ENCODE results near the gene CYFIP1.
A peak's percentile ranks its signal among the peaks of the same experiment; 100 is the strongest.

CYFIP1 gene

GRCh38 chr15:22955544-22956119 is 24.5 kb downstream of the CYFIP1 start:
- Histone ChIP-seq H3K79me1 (ENCODE audit: low read length) (no peaks in the 10 kb centered on the region), H4K12ac (ENCODE audit: low read depth, low read length) (no peak overlapping the region), H2BK120ac (ENCODE audit: insufficient read depth, low read length, poor library complexity) (no peak overlapping the region), H2BK12ac (ENCODE audit: low read length) (no peak overlapping the region), H3K4me3 (ENCODE audit: low read depth, low read length) (no peak overlapping the region), H3K27ac (ENCODE audit: low read depth, low read length) (no peak overlapping the region), H3K18ac (ENCODE audit: low read length) (no peak overlapping the region), H2BK5ac (ENCODE audit: low read depth, low read length, poor library complexity) (no peak overlapping the region), H4K91ac (ENCODE audit: low read depth, low read length) (no peak overlapping the region), H3K23ac (ENCODE audit: low read length) (no peak overlapping the region), H3K79me2 (ENCODE audit: control insufficient read depth, insufficient read depth, low read length, poor library complexity) (peaks cover 43% of the 10 kb centered on the region), H2AFZ (ENCODE audit: insufficient read depth, low read length, poor library complexity) (no peak overlapping the region), H3K9ac (ENCODE audit: low read length) (no peak overlapping the region), H3K27me3 (ENCODE audit: insufficient read depth, low read length) (no peaks in the 10 kb centered on the region), H3K4me2 (ENCODE audit: low read length) (no peak overlapping the region), H3K36me3 (ENCODE audit: control insufficient read depth in 1 of 2, insufficient read depth in 2 of 2, low read length in 2 of 2) (peaks cover 2 to 5% of the 10 kb centered on the region in 2 experiments), H3K4me1 (ENCODE audit: control insufficient read depth in 1 of 2, insufficient read depth in 2 of 2, low read length in 2 of 2) (peaks cover 4 to 6% of the 10 kb centered on the region in 2 experiments), H3K9me3 (ENCODE audit: insufficient read depth, low read depth, low read length) (no peaks in the 10 kb centered on the region), H4K8ac (ENCODE audit: low read depth, low read length) (no peak overlapping the region), H3K14ac (ENCODE audit: low read length) (no peak overlapping the region), H3K4ac (ENCODE audit: low read depth, low read length) (peak overlapping the region; percentile 27), H2AK5ac (ENCODE audit: low read length) (no peak overlapping the region)
- WGBS (ENCODE audit: extremely low coverage, insufficient coverage, insufficient read length), result no CpG with 5 or more reads among the region's 6 CpGs
- no peak for DNase-seq

- no peak overlapping the region for H3K4me2 ChIP-seq (ENCODE audit: low read length)
- H3K23ac ChIP-seq (ENCODE audit: low read length), result no peak overlapping the region
- H3K4ac ChIP-seq (ENCODE audit: low read depth, low read length), result peak overlapping the region; percentile 0
- no peak overlapping the region for H2BK120ac ChIP-seq (ENCODE audit: insufficient read depth, low read length, poor library complexity)
- no peak overlapping the region for H4K8ac ChIP-seq (ENCODE audit: low read depth, low read length)
- H2AFZ ChIP-seq (ENCODE audit: insufficient read depth, low read length, poor library complexity), result no peak overlapping the region
- no peaks in the 10 kb centered on the region for H3K9me3 ChIP-seq (ENCODE audit: insufficient read depth, low read depth, low read length)
- no peak overlapping the region for H2AK5ac ChIP-seq (ENCODE audit: low read length)
- no peak overlapping the region for H2BK5ac ChIP-seq (ENCODE audit: low read depth, low read length, poor library complexity)
- DNase-seq, result no peak
- peaks cover 4 to 6% of the 10 kb centered on the region in 2 experiments for H3K4me1 ChIP-seq (ENCODE audit: control insufficient read depth in 1 of 2, insufficient read depth in 2 of 2, low read length in 2 of 2)
- no peak overlapping the region for H2BK12ac ChIP-seq (ENCODE audit: low read length)
- no peak overlapping the region for H4K12ac ChIP-seq (ENCODE audit: low read depth, low read length)
- no peaks in the 10 kb centered on the region for H3K27me3 ChIP-seq (ENCODE audit: insufficient read depth, low read length)
- H3K4me3 ChIP-seq (ENCODE audit: low read depth, low read length), result no peak overlapping the region
- peaks cover 2 to 5% of the 10 kb centered on the region in 2 experiments for H3K36me3 ChIP-seq (ENCODE audit: control insufficient read depth in 1 of 2, insufficient read depth in 2 of 2, low read length in 2 of 2)
- H3K9ac ChIP-seq (ENCODE audit: low read length), result no peak overlapping the region
- H3K14ac ChIP-seq (ENCODE audit: low read length), result no peak overlapping the region
- H3K18ac ChIP-seq (ENCODE audit: low read length), result peak overlapping the region; percentile 43
- peaks cover 41% of the 10 kb centered on the region for H3K79me2 ChIP-seq (ENCODE audit: control insufficient read depth, insufficient read depth, low read length, poor library complexity)
- no peaks in the 10 kb centered on the region for H3K79me1 ChIP-seq (ENCODE audit: low read length)
- H3K27ac ChIP-seq (ENCODE audit: low read depth, low read length), result no peak overlapping the region
- WGBS (ENCODE audit: extremely low coverage, insufficient coverage, insufficient read length), result no CpG with 5 or more reads among the region's 14 CpGs
- H4K91ac ChIP-seq (ENCODE audit: low read depth, low read length), result no peak overlapping the region
Measured at GRCh38 chr15:22954798-22955543, 25.2 kb downstream of the CYFIP1 start.

GRCh38 chr15:22954326-22954725 is 25.8 kb downstream of the CYFIP1 start:
- DNase-seq, result no peak
- no peak overlapping the region for H3K4me2 ChIP-seq (ENCODE audit: low read length)
- H3K14ac ChIP-seq (ENCODE audit: low read length), result no peak overlapping the region

GRCh38 chr15:22952796-22953579 is 27.2 kb downstream of the CYFIP1 start:
- Histone ChIP-seq H2BK120ac (ENCODE audit: insufficient read depth, low read length, poor library complexity) (no peak overlapping the region), H4K12ac (ENCODE audit: low read depth, low read length) (no peak overlapping the region), H4K8ac (ENCODE audit: low read depth, low read length) (no peak overlapping the region), H2AFZ (ENCODE audit: insufficient read depth, low read length, poor library complexity) (no peak overlapping the region), H3K23ac (ENCODE audit: low read length) (no peak overlapping the region), H4K91ac (ENCODE audit: low read depth, low read length) (no peak overlapping the region), H2BK5ac (ENCODE audit: low read depth, low read length, poor library complexity) (no peak overlapping the region), H3K9me3 (ENCODE audit: insufficient read depth, low read depth, low read length) (no peaks in the 10 kb centered on the region), H3K4me2 (ENCODE audit: low read length) (no peak overlapping the region), H3K4me1 (ENCODE audit: control insufficient read depth in 1 of 2, insufficient read depth in 2 of 2, low read length in 2 of 2) (peaks cover 5 to 6% of the 10 kb centered on the region in 2 experiments), H3K18ac (ENCODE audit: low read length) (peak overlapping the region; percentile 19), H2BK12ac (ENCODE audit: low read length) (no peak overlapping the region), H3K14ac (ENCODE audit: low read length) (no peak overlapping the region), H3K9ac (ENCODE audit: low read length) (no peak overlapping the region), H3K79me1 (ENCODE audit: low read length) (no peaks in the 10 kb centered on the region), H3K4ac (ENCODE audit: low read depth, low read length) (peak overlapping the region; percentile 78), H3K4me3 (ENCODE audit: low read depth, low read length) (no peak overlapping the region), H3K27ac (ENCODE audit: low read depth, low read length) (no peak overlapping the region), H3K79me2 (ENCODE audit: control insufficient read depth, insufficient read depth, low read length, poor library complexity) (peaks cover 36% of the 10 kb centered on the region), H2AK5ac (ENCODE audit: low read length) (no peak overlapping the region), H3K27me3 (ENCODE audit: insufficient read depth, low read length) (no peaks in the 10 kb centered on the region), H3K36me3 (ENCODE audit: control insufficient read depth in 1 of 2, insufficient read depth in 2 of 2, low read length in 2 of 2) (peaks cover 2 to 5% of the 10 kb centered on the region in 2 experiments)
- no peak for DNase-seq
- WGBS (ENCODE audit: extremely low coverage, insufficient coverage, insufficient read length), result no CpG with 5 or more reads among the region's 21 CpGs

More at GRCh38 chr15:22954326-22954725, 25.8 kb downstream of the CYFIP1 start:
- Histone ChIP-seq H3K79me1 (ENCODE audit: low read length) (no peaks in the 10 kb centered on the region), H3K4me1 (ENCODE audit: control insufficient read depth in 1 of 2, insufficient read depth in 2 of 2, low read length in 2 of 2) (peaks cover 4 to 6% of the 10 kb centered on the region in 2 experiments), H2BK5ac (ENCODE audit: low read depth, low read length, poor library complexity) (no peak overlapping the region), H2AFZ (ENCODE audit: insufficient read depth, low read length, poor library complexity) (no peak overlapping the region), H3K18ac (ENCODE audit: low read length) (no peak overlapping the region), H3K4me3 (ENCODE audit: low read depth, low read length) (no peak overlapping the region), H3K79me2 (ENCODE audit: control insufficient read depth, insufficient read depth, low read length, poor library complexity) (peaks cover 37% of the 10 kb centered on the region), H2BK120ac (ENCODE audit: insufficient read depth, low read length, poor library complexity) (no peak overlapping the region), H3K27ac (ENCODE audit: low read depth, low read length) (no peak overlapping the region), H4K12ac (ENCODE audit: low read depth, low read length) (no peak overlapping the region), H4K91ac (ENCODE audit: low read depth, low read length) (no peak overlapping the region), H3K9ac (ENCODE audit: low read length) (no peak overlapping the region), H2BK12ac (ENCODE audit: low read length) (no peak overlapping the region), H3K4ac (ENCODE audit: low read depth, low read length) (peak overlapping the region; percentile 3), H3K27me3 (ENCODE audit: insufficient read depth, low read length) (no peaks in the 10 kb centered on the region), H4K8ac (ENCODE audit: low read depth, low read length) (no peak overlapping the region), H2AK5ac (ENCODE audit: low read length) (no peak overlapping the region), H3K9me3 (ENCODE audit: insufficient read depth, low read depth, low read length) (no peaks in the 10 kb centered on the region), H3K36me3 (ENCODE audit: control insufficient read depth in 1 of 2, insufficient read depth in 2 of 2, low read length in 2 of 2) (peaks cover 2 to 5% of the 10 kb centered on the region in 2 experiments), H3K23ac (ENCODE audit: low read length) (no peak overlapping the region)
- WGBS (ENCODE audit: extremely low coverage, insufficient coverage, insufficient read length), result no CpG with 5 or more reads among the region's 12 CpGs
